ENCODE results near the gene DZIP1. TPM values are rescaled to one million over a fixed set of nuclear protein-coding genes. Genes with fewer than 3 reads are reported as not detected.

Gene DZIP1
- polyA plus RNA-seq, 4 donors = 1.4 to 7.5 (median 3.2) TPM; not detected in 1

GRCh38 chr13:95652244-95652764 lies 7.8 kb upstream of the DZIP1 start:
- no peak for DNase-seq
- no peak for FAIRE-seq
- WGBS, 3 donors = 62 to 85% (median 69%) methylated on average over 1 of the region's 1 CpG

GRCh38 chr13:95650696-95651095 lies 6.2 kb upstream of the DZIP1 start:
- 82 to 91% (median 83%) methylated on average over 5 of the region's 5 CpGs for WGBS, 3 donors
- Histone ChIP-seq H3K9me3 (ENCODE audit: control insufficient read depth in 2 of 2, insufficient read depth in 1 of 2, low read depth in 1 of 2, low read length in 1 of 2) (peaks cover 0 to 3% of the 10 kb centered on the region in 2 donors), H3K4me3 (ENCODE audit: low read depth in 1 of 3, low read length in 3 of 3) (no peak overlapping the region), H3K27ac (ENCODE audit: low read depth in 1 of 3, low read length in 2 of 3) (no peak overlapping the region), H3K36me3 (ENCODE audit: control insufficient read depth in 3 of 3, insufficient read depth in 2 of 3, low read depth in 1 of 3, low read length in 3 of 3) (no peaks in the 10 kb centered on the region), H3K4me1 (ENCODE audit: control insufficient read depth in 3 of 3, insufficient read depth in 2 of 3, low read depth in 1 of 3, low read length in 2 of 3) (peaks cover 0 to 1% (median 0%) of the 10 kb centered on the region in 3 donors), H3K27me3 (ENCODE audit: control insufficient read depth in 3 of 3, insufficient read depth in 3 of 3, low read length in 3 of 3) (peaks cover 0 to 3% (median 3%) of the 10 kb centered on the region in 3 donors)
- FAIRE-seq (no peak), DNase-seq (no peak)

More at GRCh38 chr13:95652244-95652764, 7.8 kb upstream of the DZIP1 start:
- H3K27ac ChIP-seq (ENCODE audit: low read depth in 1 of 3, low read length in 2 of 3) = no peak overlapping the region
- H3K9me3 ChIP-seq (ENCODE audit: control insufficient read depth in 2 of 2, insufficient read depth in 1 of 2, low read depth in 1 of 2, low read length in 1 of 2) = peaks cover 0 to 3% of the 10 kb centered on the region in 2 donors
- H3K4me1 ChIP-seq (ENCODE audit: control insufficient read depth in 3 of 3, insufficient read depth in 2 of 3, low read depth in 1 of 3, low read length in 2 of 3) = peaks cover 0 to 8% (median 0%) of the 10 kb centered on the region in 3 donors
- H3K27me3 ChIP-seq (ENCODE audit: control insufficient read depth in 3 of 3, insufficient read depth in 3 of 3, low read length in 3 of 3) = peaks cover 0 to 3% (median 0%) of the 10 kb centered on the region in 3 donors
- H3K4me3 ChIP-seq (ENCODE audit: low read depth in 1 of 3, low read length in 3 of 3) = no peak overlapping the region
- no peaks in the 10 kb centered on the region for H3K36me3 ChIP-seq (ENCODE audit: control insufficient read depth in 3 of 3, insufficient read depth in 2 of 3, low read depth in 1 of 3, low read length in 3 of 3)

GRCh38 chr13:95647321-95647720 lies 2.8 kb upstream of the DZIP1 start:
- WGBS, 3 donors = 75 to 89% (median 87%) methylated on average over 6 of the region's 6 CpGs
- H3K9me3 ChIP-seq (ENCODE audit: control insufficient read depth in 2 of 2, insufficient read depth in 1 of 2, low read depth in 1 of 2, low read length in 1 of 2) = no peaks in the 10 kb centered on the region
- H3K4me1 ChIP-seq (ENCODE audit: control insufficient read depth in 3 of 3, insufficient read depth in 2 of 3, low read depth in 1 of 3, low read length in 2 of 3) = peaks cover 0 to 6% (median 0%) of the 10 kb centered on the region in 3 donors
- H3K36me3 ChIP-seq (ENCODE audit: control insufficient read depth in 3 of 3, insufficient read depth in 2 of 3, low read depth in 1 of 3, low read length in 3 of 3) = no peaks in the 10 kb centered on the region
- H3K27me3 ChIP-seq (ENCODE audit: control insufficient read depth in 3 of 3, insufficient read depth in 3 of 3, low read length in 3 of 3) = peaks cover 4 to 27% (median 5%) of the 10 kb centered on the region in 3 donors
- FAIRE-seq (no peak), DNase-seq (no peak)
- no peak overlapping the region for H3K4me3 ChIP-seq (ENCODE audit: low read depth in 1 of 3, low read length in 3 of 3)
- no peak overlapping the region for H3K27ac ChIP-seq (ENCODE audit: low read depth in 1 of 3, low read length in 2 of 3)

GRCh38 chr13:95643936-95644598 lies 439 bp downstream of the DZIP1 start:
- Histone ChIP-seq H3K27me3 (ENCODE audit: control insufficient read depth in 3 of 3, insufficient read depth in 3 of 3, low read length in 3 of 3) (peaks cover 9 to 32% (median 10%) of the 10 kb centered on the region in 3 donors), H3K4me1 (ENCODE audit: control insufficient read depth in 3 of 3, insufficient read depth in 2 of 3, low read depth in 1 of 3, low read length in 2 of 3) (peaks cover 0 to 15% (median 0%) of the 10 kb centered on the region in 3 donors), H3K27ac (ENCODE audit: low read depth in 1 of 3, low read length in 2 of 3) (peak overlapping the region in 2 of 3 donors; percentile 32 to 64), H3K36me3 (ENCODE audit: control insufficient read depth in 3 of 3, insufficient read depth in 2 of 3, low read depth in 1 of 3, low read length in 3 of 3) (no peaks in the 10 kb centered on the region), H3K4me3 (ENCODE audit: low read depth in 1 of 3, low read length in 3 of 3) (peak overlapping the region; percentile 20 to 58 (median 41)), H3K9me3 (ENCODE audit: control insufficient read depth in 2 of 2, insufficient read depth in 1 of 2, low read depth in 1 of 2, low read length in 1 of 2) (no peaks in the 10 kb centered on the region)
- DNase-seq = peak in 1 of 2 donors; percentile 42
- WGBS, 3 donors = 2 to 4% (median 4%) methylated on average over 49 to 62 of the region's 62 CpGs
- FAIRE-seq = no peak

- Histone ChIP-seq H3K27ac (ENCODE audit: low read depth in 1 of 3, low read length in 2 of 3) (peak overlapping the region in 2 of 3 donors; percentile 32 to 64), H3K4me1 (ENCODE audit: control insufficient read depth in 3 of 3, insufficient read depth in 2 of 3, low read depth in 1 of 3, low read length in 2 of 3) (peaks cover 0 to 15% (median 0%) of the 10 kb centered on the region in 3 donors), H3K4me3 (ENCODE audit: low read depth in 1 of 3, low read length in 3 of 3) (peak overlapping the region in 1 of 3 donors; percentile 58), H3K27me3 (ENCODE audit: control insufficient read depth in 3 of 3, insufficient read depth in 3 of 3, low read length in 3 of 3) (peaks cover 9 to 32% (median 10%) of the 10 kb centered on the region in 3 donors), H3K9me3 (ENCODE audit: control insufficient read depth in 2 of 2, insufficient read depth in 1 of 2, low read depth in 1 of 2, low read length in 1 of 2) (no peaks in the 10 kb centered on the region), H3K36me3 (ENCODE audit: control insufficient read depth in 3 of 3, insufficient read depth in 2 of 3, low read depth in 1 of 3, low read length in 3 of 3) (no peaks in the 10 kb centered on the region)
- DNase-seq (no peak), FAIRE-seq (no peak)
- WGBS, 3 donors = 19 to 26% (median 21%) methylated on average over 16 of the region's 16 CpGs
Measured at GRCh38 chr13:95643571-95643935, 953 bp downstream of the DZIP1 start.

GRCh38 chr13:95642999-95643398 lies 1.5 kb downstream of the DZIP1 start:
- H3K27me3 ChIP-seq (ENCODE audit: control insufficient read depth in 3 of 3, insufficient read depth in 3 of 3, low read length in 3 of 3) = peaks cover 9 to 32% (median 10%) of the 10 kb centered on the region in 3 donors
- no peak for DNase-seq
- FAIRE-seq = no peak
- peak overlapping the region in 1 of 3 donors; percentile 64 for H3K27ac ChIP-seq (ENCODE audit: low read depth in 1 of 3, low read length in 2 of 3)
- H3K36me3 ChIP-seq (ENCODE audit: control insufficient read depth in 3 of 3, insufficient read depth in 2 of 3, low read depth in 1 of 3, low read length in 3 of 3) = no peaks in the 10 kb centered on the region
- WGBS, 3 donors = 59 to 70% (median 69%) methylated on average over 3 of the region's 3 CpGs
- H3K9me3 ChIP-seq (ENCODE audit: control insufficient read depth in 2 of 2, insufficient read depth in 1 of 2, low read depth in 1 of 2, low read length in 1 of 2) = no peaks in the 10 kb centered on the region
- H3K4me3 ChIP-seq (ENCODE audit: low read depth in 1 of 3, low read length in 3 of 3) = no peak overlapping the region
- peaks cover 0 to 15% (median 0%) of the 10 kb centered on the region in 3 donors for H3K4me1 ChIP-seq (ENCODE audit: control insufficient read depth in 3 of 3, insufficient read depth in 2 of 3, low read depth in 1 of 3, low read length in 2 of 3)

GRCh38 chr13:95642028-95642621 lies 2.4 kb downstream of the DZIP1 start:
- DNase-seq (peak; percentile 50 to 74), FAIRE-seq (no peak)
- H3K4me1 ChIP-seq (ENCODE audit: control insufficient read depth in 3 of 3, insufficient read depth in 2 of 3, low read depth in 1 of 3, low read length in 2 of 3) = peaks cover 0 to 15% (median 0%) of the 10 kb centered on the region in 3 donors
- H3K4me3 ChIP-seq (ENCODE audit: low read depth in 1 of 3, low read length in 3 of 3) = peak overlapping the region in 2 of 3 donors; percentile 47
- H3K36me3 ChIP-seq (ENCODE audit: control insufficient read depth in 3 of 3, insufficient read depth in 2 of 3, low read depth in 1 of 3, low read length in 3 of 3) = no peaks in the 10 kb centered on the region
- H3K27me3 ChIP-seq (ENCODE audit: control insufficient read depth in 3 of 3, insufficient read depth in 3 of 3, low read length in 3 of 3) = peaks cover 9 to 32% (median 10%) of the 10 kb centered on the region in 3 donors
- peak overlapping the region in 1 of 3 donors; percentile 33 for H3K27ac ChIP-seq (ENCODE audit: low read depth in 1 of 3, low read length in 2 of 3)
- no peaks in the 10 kb centered on the region for H3K9me3 ChIP-seq (ENCODE audit: control insufficient read depth in 2 of 2, insufficient read depth in 1 of 2, low read depth in 1 of 2, low read length in 1 of 2)
- 5 to 8% (median 7%) methylated on average over 31 to 35 of the region's 35 CpGs for WGBS, 3 donors

- 11 to 44% (median 27%) methylated on average over 33 to 58 of the region's 58 CpGs for WGBS, 3 donors
- Histone ChIP-seq H3K4me3 (ENCODE audit: low read depth in 1 of 3, low read length in 3 of 3) (peak overlapping the region in 2 of 3 donors; percentile 47), H3K4me1 (ENCODE audit: control insufficient read depth in 3 of 3, insufficient read depth in 2 of 3, low read depth in 1 of 3, low read length in 2 of 3) (peaks cover 0 to 15% (median 0%) of the 10 kb centered on the region in 3 donors), H3K36me3 (ENCODE audit: control insufficient read depth in 3 of 3, insufficient read depth in 2 of 3, low read depth in 1 of 3, low read length in 3 of 3) (no peaks in the 10 kb centered on the region), H3K27ac (ENCODE audit: low read depth in 1 of 3, low read length in 2 of 3) (no peak overlapping the region), H3K27me3 (ENCODE audit: control insufficient read depth in 3 of 3, insufficient read depth in 3 of 3, low read length in 3 of 3) (peaks cover 9 to 32% (median 10%) of the 10 kb centered on the region in 3 donors), H3K9me3 (ENCODE audit: control insufficient read depth in 2 of 2, insufficient read depth in 1 of 2, low read depth in 1 of 2, low read length in 1 of 2) (no peaks in the 10 kb centered on the region)
- no peak for FAIRE-seq
- peak; percentile 16 to 34 for DNase-seq
Measured at GRCh38 chr13:95641291-95642027, 3.0 kb downstream of the DZIP1 start.
